Measurements from ENCODE around the gene MFGE8.

Gene MFGE8

DNA sequence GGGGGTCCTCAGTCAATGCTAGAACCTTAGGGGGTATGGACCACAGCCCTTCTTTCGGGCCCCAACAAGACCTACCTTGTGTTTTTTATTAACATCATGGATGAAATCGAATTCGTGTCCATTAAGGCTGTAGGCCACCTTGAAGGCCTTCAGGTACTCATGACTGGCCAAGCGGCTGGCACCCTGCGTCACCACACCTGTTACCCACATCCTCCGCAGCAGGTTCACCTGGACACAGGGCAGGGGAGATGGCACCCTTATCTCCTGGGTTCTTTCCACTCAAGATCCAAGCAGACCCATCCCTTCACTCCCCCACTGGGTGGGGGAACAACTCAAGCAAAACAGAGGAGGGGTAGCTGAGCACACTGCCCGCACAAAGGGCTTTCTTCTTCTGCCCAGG is 6.6 kb downstream of the MFGE8 start:
- TF ChIP-seq FOXP2 (optimal IDR thresholded peaks at IDR 0.05; ENCODE audit: borderline replicate concordance, extremely low read depth, extremely low read length, insufficient read depth) (no peak), TAF1 (IDR thresholded peaks at IDR 0.05; ENCODE audit: borderline replicate concordance, insufficient read depth, low read length) (no peak), SIN3A (IDR thresholded peaks at IDR 0.05; ENCODE audit: borderline replicate concordance, insufficient read depth, low read length) (no peak), POLR2AphosphoS5 (IDR thresholded peaks at IDR 0.05; ENCODE audit: low read depth, low read length) (no peak)
- TF ChIP-seq, protein P1, sequence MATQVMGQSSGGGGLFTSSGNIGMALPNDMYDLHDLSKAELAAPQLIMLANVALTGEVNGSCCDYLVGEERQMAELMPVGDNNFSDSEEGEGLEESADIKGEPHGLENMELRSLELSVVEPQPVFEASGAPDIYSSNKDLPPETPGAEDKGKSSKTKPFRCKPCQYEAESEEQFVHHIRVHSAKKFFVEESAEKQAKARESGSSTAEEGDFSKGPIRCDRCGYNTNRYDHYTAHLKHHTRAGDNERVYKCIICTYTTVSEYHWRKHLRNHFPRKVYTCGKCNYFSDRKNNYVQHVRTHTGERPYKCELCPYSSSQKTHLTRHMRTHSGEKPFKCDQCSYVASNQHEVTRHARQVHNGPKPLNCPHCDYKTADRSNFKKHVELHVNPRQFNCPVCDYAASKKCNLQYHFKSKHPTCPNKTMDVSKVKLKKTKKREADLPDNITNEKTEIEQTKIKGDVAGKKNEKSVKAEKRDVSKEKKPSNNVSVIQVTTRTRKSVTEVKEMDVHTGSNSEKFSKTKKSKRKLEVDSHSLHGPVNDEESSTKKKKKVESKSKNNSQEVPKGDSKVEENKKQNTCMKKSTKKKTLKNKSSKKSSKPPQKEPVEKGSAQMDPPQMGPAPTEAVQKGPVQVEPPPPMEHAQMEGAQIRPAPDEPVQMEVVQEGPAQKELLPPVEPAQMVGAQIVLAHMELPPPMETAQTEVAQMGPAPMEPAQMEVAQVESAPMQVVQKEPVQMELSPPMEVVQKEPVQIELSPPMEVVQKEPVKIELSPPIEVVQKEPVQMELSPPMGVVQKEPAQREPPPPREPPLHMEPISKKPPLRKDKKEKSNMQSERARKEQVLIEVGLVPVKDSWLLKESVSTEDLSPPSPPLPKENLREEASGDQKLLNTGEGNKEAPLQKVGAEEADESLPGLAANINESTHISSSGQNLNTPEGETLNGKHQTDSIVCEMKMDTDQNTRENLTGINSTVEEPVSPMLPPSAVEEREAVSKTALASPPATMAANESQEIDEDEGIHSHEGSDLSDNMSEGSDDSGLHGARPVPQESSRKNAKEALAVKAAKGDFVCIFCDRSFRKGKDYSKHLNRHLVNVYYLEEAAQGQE (IDR thresholded peaks at IDR 0.05; ENCODE audit: insufficient read depth in 1 of 2, low read depth in 2 of 2, low read length in 2 of 2), result no peak

DNA sequence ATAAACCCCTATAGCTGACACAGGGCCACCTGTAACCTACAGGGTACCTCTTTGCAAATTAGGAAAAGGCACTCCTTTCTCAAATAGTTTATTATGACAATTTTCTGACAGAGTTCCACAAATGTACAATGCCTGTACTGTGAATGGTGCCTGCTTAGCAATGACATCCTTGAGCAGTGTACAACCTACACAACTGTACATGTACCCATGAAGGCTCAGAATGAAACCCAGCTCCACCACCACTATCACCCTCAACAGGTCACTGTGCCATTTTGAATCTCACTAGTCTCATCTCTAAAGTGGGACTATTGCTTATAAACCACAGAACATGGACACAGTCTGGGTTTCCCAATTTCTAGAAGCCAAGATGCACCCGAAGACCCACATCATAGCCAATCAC is 7.0 kb downstream of the MFGE8 start:
- TF ChIP-seq TAF1 (IDR thresholded peaks at IDR 0.05; ENCODE audit: borderline replicate concordance, insufficient read depth, low read length) (no peak), SIN3A (IDR thresholded peaks at IDR 0.05; ENCODE audit: borderline replicate concordance, insufficient read depth, low read length) (no peak), FOXP2 (optimal IDR thresholded peaks at IDR 0.05; ENCODE audit: borderline replicate concordance, extremely low read depth, extremely low read length, insufficient read depth) (no peak), POLR2AphosphoS5 (IDR thresholded peaks at IDR 0.05; ENCODE audit: low read depth, low read length) (no peak)
- TF ChIP-seq, protein P1 (IDR thresholded peaks at IDR 0.05; ENCODE audit: insufficient read depth in 1 of 2, low read depth in 2 of 2, low read length in 2 of 2), result no peak

DNA sequence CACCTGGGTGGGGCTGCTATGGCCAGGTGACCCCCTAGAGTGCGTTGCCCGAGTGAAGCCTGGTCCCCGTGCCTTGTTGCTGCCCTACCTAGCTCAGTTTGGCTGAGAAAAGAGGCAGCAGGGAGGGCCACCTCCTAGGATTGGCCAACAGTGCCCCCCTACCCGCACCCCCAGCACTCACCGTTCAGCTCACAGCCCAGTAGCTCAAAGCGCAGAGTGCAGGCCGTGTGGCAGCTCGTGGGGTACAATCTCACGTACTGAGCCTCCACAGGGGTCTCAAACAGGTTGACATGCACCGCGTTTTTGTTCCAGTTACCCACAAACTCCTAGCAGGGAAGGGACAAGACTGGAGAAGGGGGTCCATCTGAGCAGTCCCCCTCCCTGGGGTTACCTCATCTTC is 7.6 kb downstream of the MFGE8 start:
- TF ChIP-seq FOXP2 (optimal IDR thresholded peaks at IDR 0.05; ENCODE audit: borderline replicate concordance, extremely low read depth, extremely low read length, insufficient read depth) (no peak), SIN3A (IDR thresholded peaks at IDR 0.05; ENCODE audit: borderline replicate concordance, insufficient read depth, low read length) (no peak), POLR2AphosphoS5 (IDR thresholded peaks at IDR 0.05; ENCODE audit: low read depth, low read length) (no peak), TAF1 (IDR thresholded peaks at IDR 0.05; ENCODE audit: borderline replicate concordance, insufficient read depth, low read length) (no peak)
- TF ChIP-seq, protein P1 (IDR thresholded peaks at IDR 0.05; ENCODE audit: insufficient read depth in 1 of 2, low read depth in 2 of 2, low read length in 2 of 2), result no peak

DNA sequence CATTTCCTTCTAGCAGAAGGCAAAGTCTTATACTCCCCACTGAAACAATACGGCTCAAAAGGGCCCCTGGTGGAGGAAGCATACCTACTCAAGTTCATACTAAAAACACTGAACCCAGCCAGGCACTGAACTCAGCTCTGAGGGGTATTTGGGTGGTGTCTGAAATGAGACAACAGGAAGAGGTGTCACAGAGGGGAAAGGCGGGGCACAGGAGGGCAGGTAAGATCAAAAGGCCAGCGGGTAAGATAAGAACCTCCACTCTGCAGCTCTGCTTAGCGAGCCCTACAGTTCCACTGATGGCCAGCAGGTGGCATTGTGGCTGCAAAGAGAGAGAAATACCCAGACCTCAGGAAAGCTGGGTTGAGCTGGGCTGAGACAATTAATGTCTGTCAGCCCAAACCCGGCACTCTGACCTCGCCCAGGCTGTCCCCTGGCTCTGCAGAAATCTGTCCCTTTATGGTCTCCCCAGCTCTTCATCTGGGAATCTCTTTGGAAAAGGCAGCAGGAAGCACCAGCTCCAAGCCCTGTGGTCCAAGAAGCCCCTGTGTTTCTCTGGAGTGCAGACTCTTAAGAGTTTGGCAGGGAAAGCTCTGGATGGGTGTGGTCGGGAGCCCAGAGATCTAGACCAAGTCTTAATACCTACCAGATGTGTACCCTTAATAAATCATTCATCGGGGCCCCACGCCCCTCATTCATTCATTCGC is 8.4 kb downstream of the MFGE8 start:
- no peak for TF ChIP-seq TAF1 (IDR thresholded peaks at IDR 0.05; ENCODE audit: borderline replicate concordance, insufficient read depth, low read length)
- TF ChIP-seq POLR2AphosphoS5 (IDR thresholded peaks at IDR 0.05; ENCODE audit: low read depth, low read length), result no peak
- no peak for TF ChIP-seq SIN3A (IDR thresholded peaks at IDR 0.05; ENCODE audit: borderline replicate concordance, insufficient read depth, low read length)
- no peak for TF ChIP-seq FOXP2 (optimal IDR thresholded peaks at IDR 0.05; ENCODE audit: borderline replicate concordance, extremely low read depth, extremely low read length, insufficient read depth)
- TF ChIP-seq, protein P1 (IDR thresholded peaks at IDR 0.05; ENCODE audit: insufficient read depth in 1 of 2, low read depth in 2 of 2, low read length in 2 of 2), result no peak

All from PFSK-1 (cell line).